ENCODE measurements around the gene IFIH1. TPM values are rescaled to one million over a fixed set of nuclear protein-coding genes. Genes with fewer than 3 reads are reported as not detected.

The IFIH1 gene
- total RNA-seq, 6 experiments from 2014 or later, result 0.83 to 2.1 (median 1.7) TPM

DNA sequence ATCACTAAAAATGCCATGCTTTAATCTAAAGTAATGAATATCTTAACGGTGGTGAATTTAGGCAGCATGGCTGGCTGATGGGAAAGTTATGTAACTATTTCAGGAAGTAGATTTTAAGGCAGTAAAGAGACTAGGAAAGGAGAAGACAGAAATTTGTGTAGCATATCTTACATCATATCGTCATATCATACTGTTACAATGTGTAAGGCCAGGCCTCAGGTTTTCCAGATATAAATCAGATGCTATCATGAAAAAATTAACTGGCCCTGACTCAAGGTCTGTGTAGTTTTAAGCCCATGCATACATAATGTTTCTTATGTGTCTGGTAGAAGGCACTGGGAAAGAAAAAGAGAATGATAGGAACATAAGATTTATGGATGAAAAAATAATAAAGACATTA is 66.3 kb downstream of the IFIH1 start:
- TF ChIP-seq, protein P1, sequence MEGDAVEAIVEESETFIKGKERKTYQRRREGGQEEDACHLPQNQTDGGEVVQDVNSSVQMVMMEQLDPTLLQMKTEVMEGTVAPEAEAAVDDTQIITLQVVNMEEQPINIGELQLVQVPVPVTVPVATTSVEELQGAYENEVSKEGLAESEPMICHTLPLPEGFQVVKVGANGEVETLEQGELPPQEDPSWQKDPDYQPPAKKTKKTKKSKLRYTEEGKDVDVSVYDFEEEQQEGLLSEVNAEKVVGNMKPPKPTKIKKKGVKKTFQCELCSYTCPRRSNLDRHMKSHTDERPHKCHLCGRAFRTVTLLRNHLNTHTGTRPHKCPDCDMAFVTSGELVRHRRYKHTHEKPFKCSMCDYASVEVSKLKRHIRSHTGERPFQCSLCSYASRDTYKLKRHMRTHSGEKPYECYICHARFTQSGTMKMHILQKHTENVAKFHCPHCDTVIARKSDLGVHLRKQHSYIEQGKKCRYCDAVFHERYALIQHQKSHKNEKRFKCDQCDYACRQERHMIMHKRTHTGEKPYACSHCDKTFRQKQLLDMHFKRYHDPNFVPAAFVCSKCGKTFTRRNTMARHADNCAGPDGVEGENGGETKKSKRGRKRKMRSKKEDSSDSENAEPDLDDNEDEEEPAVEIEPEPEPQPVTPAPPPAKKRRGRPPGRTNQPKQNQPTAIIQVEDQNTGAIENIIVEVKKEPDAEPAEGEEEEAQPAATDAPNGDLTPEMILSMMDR (IDR thresholded peaks at IDR 0.05), result no peak
- peaks cover 11% of the 10 kb centered on the region for H3K4me1 Mint-ChIP-seq (ENCODE audit: low read depth)
- H3K27me3 Mint-ChIP-seq (ENCODE audit: insufficient read depth), result no peaks in the 10 kb centered on the region
- no peaks in the 10 kb centered on the region for H3K9me3 Mint-ChIP-seq
- no peak overlapping the region for H3K27ac Mint-ChIP-seq
- DNase-seq, result no peak
- peaks cover 17% of the 10 kb centered on the region for H3K36me3 Mint-ChIP-seq (ENCODE audit: low read depth)
- H3K4me3 Mint-ChIP-seq, result no peak overlapping the region

DNA sequence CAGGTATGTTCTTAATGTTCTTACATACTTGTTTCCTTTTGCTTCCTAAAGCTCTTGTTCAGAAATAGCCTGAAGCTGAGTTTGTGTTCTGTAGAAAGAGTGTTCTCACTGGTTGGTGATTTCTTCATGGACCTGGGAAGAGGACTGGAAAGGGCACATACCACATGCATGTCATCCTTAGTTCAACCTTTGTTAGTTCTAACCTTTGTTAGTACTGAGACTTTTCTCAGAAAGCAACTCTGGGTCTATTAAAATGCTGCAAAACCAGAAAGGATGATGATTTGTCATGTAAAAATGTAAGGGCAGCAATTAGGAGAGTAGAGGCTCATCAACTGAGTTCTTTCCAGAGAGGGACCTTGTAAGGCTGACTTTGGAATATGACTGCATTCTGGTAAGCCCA is 72.7 kb downstream of the IFIH1 start:
- Mint-ChIP-seq H3K4me1 (ENCODE audit: low read depth) (peaks cover 60% of the 10 kb centered on the region), H3K9me3 (no peaks in the 10 kb centered on the region), H3K36me3 (ENCODE audit: low read depth) (peaks cover 38% of the 10 kb centered on the region), H3K4me3 (peak overlapping the region; percentile 71), H3K27me3 (ENCODE audit: insufficient read depth) (no peaks in the 10 kb centered on the region), H3K27ac (peak overlapping the region; percentile 97)
- DNase-seq, result peak; percentile 81
- TF ChIP-seq, protein P1 (IDR thresholded peaks at IDR 0.05), result no peak

DNA sequence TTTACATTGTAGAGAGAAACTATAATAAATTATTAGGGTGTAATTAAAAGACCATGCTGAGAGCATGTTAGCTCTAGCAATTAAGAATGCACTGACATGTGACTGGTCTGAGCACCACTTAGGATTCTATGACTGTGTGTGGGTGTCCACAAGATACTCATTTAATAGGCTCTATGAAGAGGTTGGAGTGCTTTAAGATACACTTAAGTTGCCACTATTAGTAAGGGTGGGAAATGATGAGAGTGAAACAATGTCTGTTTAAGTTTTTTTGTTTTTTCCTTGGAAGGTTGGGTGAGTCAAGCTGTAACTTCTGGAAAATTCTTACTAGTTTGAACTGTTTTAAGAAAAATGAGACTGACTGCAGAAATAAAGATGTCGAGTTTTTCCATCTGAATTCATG is 73.4 kb downstream of the IFIH1 start:
- Mint-ChIP-seq H3K36me3 (ENCODE audit: low read depth) (peaks cover 41% of the 10 kb centered on the region), H3K27ac (peak overlapping the region; percentile 97)

DNA sequence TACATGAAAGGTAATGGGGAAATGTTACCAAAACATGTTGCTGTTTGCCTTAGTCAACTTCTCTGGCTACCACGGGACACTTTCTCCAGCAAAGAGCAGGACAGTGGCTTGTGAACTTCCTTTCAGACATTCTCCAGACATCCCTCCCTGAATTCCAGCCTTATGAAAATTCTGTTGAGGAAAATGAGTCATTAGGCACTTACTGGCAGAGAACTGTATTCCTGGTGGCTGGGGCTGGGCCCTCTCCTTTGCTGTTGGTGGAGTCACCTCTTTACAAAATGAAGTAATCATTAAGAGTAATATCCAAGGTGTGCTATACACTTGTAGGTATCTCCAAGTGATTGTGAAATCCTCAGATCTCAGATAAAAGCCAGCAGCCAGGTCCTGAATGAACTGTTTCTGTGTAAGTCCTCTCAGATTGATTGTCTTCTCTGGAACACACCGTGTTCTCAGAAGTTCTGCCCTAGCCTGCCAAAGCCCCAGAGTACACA is 73.9 kb downstream of the IFIH1 start:
- Mint-ChIP-seq H3K27ac (peak overlapping the region; percentile 97), H3K4me3 (peak overlapping the region; percentile 71), H3K4me1 (ENCODE audit: low read depth) (peaks cover 72% of the 10 kb centered on the region), H3K36me3 (ENCODE audit: low read depth) (peaks cover 41% of the 10 kb centered on the region), H3K9me3 (no peaks in the 10 kb centered on the region), H3K27me3 (ENCODE audit: insufficient read depth) (no peaks in the 10 kb centered on the region)
- peak; percentile 91 for DNase-seq
- TF ChIP-seq, protein P1 (IDR thresholded peaks at IDR 0.05), result no peak

More for the DNA sequence above, 73.4 kb downstream of the IFIH1 start:
- peaks cover 67% of the 10 kb centered on the region for H3K4me1 Mint-ChIP-seq (ENCODE audit: low read depth)
- TF ChIP-seq, protein P1 (IDR thresholded peaks at IDR 0.05), result no peak
- no peak for DNase-seq
- no peaks in the 10 kb centered on the region for H3K9me3 Mint-ChIP-seq
- H3K27me3 Mint-ChIP-seq (ENCODE audit: insufficient read depth), result no peaks in the 10 kb centered on the region
- peak overlapping the region; percentile 71 for H3K4me3 Mint-ChIP-seq

DNA sequence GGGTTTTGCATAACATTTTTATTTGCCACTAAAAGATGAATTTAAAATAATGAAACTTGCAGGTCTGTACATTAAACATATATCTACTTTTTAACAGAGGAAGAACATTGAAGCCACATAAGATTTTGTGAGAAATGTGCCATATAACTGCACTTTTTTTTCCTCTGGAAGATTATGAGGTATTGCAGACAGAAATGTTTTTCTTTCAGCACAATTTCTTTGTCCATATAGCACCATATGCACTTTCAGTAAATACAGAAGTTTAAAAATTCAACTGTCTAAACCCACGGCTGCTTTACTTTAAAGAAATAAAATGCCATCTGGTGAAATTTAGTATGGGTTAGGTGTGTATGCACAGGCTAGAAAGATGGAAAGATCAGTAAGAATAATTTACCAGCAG is 74.8 kb downstream of the IFIH1 start:
- H3K27ac Mint-ChIP-seq, result peak overlapping the region; percentile 97
- peaks cover 79% of the 10 kb centered on the region for H3K4me1 Mint-ChIP-seq (ENCODE audit: low read depth)
- DNase-seq, result no peak
- H3K27me3 Mint-ChIP-seq (ENCODE audit: insufficient read depth), result no peaks in the 10 kb centered on the region
- TF ChIP-seq, protein P1 (IDR thresholded peaks at IDR 0.05), result no peak
- H3K9me3 Mint-ChIP-seq, result no peaks in the 10 kb centered on the region
- peaks cover 46% of the 10 kb centered on the region for H3K36me3 Mint-ChIP-seq (ENCODE audit: low read depth)
- peak overlapping the region; percentile 94 for H3K4me3 Mint-ChIP-seq

DNA sequence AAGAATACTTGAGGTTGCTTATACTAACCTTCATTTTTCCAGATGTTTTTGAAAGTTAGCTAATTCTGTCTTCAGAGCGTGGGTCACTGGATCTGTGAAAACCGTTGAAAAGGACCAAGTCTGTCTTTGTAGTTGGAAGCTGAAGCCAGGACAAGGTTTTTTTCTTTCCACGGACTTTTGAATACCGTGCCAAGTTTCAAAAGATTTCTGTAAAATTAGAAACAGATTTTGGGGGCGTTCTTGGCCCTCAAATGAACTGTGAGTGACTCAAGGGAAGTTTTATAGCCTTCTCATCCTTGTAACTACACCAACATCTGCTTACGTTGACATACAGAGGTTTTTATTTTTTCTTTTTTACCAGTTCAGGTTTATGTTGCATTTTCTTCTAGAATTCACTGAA is 75.2 kb downstream of the IFIH1 start, which contains the start of gene FAP:
Gene FAP, minus strand, starts transcription at position 152 of the 400 bp plus-strand sequence. Its CDS starts 118 bp downstream, at position 34.
- no peaks in the 10 kb centered on the region for H3K27me3 Mint-ChIP-seq (ENCODE audit: insufficient read depth)
- peak within 1 kb of the TSS; percentile 94 for H3K4me3 Mint-ChIP-seq
- peak within 1 kb of the TSS; percentile 97 for H3K27ac Mint-ChIP-seq
- H3K4me1 Mint-ChIP-seq (ENCODE audit: low read depth), result peaks cover 79% of the 10 kb centered on the region
- no peaks in the 10 kb centered on the region for H3K9me3 Mint-ChIP-seq
- DNase-seq, result peak; percentile 90
- peaks cover 48% of the 10 kb centered on the region for H3K36me3 Mint-ChIP-seq (ENCODE audit: low read depth)
- TF ChIP-seq, protein P1 (IDR thresholded peaks at IDR 0.05), result no peak
